NCI-H526 treated with DMSO at 0.1 percent for 48 hours (cell line): ENCODE measurements around the gene MAP3K5.

Experiments used
- DNase-seq: peaks from one replicate; lab custom pipeline; 2025; lab: John Stamatoyannopoulos, UW

The MAP3K5 gene

GRCh38 chr6:136683209-136683941 lies 108.9 kb downstream of the MAP3K5 start:
- no peak for DNase-seq

- no peak for DNase-seq
Measured at GRCh38 chr6:136682292-136682691, 110.0 kb downstream of the MAP3K5 start.

- DNase-seq = no peak
Measured at GRCh38 chr6:136677822-136678221, 114.5 kb downstream of the MAP3K5 start.

GRCh38 chr6:136677344-136677743 lies 114.9 kb downstream of the MAP3K5 start:
- DNase-seq = no peak

- DNase-seq = no peak
Measured at GRCh38 chr6:136676075-136676474, 116.2 kb downstream of the MAP3K5 start.

GRCh38 chr6:136673571-136673970 lies 118.7 kb downstream of the MAP3K5 start:
- no peak for DNase-seq

- no peak for DNase-seq
Measured at GRCh38 chr6:136672144-136672543, 120.1 kb downstream of the MAP3K5 start.

GRCh38 chr6:136669299-136669699 lies 123.0 kb downstream of the MAP3K5 start:
- no peak for DNase-seq

- DNase-seq = no peak
Measured at GRCh38 chr6:136668571-136668970, 123.7 kb downstream of the MAP3K5 start.

GRCh38 chr6:136666041-136666440 lies 126.2 kb downstream of the MAP3K5 start:
- no peak for DNase-seq

- DNase-seq = no peak
Measured at GRCh38 chr6:136662347-136663237, 129.7 kb downstream of the MAP3K5 start.

- DNase-seq = no peak
Measured at GRCh38 chr6:136660727-136661126, 131.6 kb downstream of the MAP3K5 start.

GRCh38 chr6:136659991-136660499 lies 132.2 kb downstream of the MAP3K5 start:
- DNase-seq = no peak

- DNase-seq = no peak
Measured at GRCh38 chr6:136658711-136659110, 133.6 kb downstream of the MAP3K5 start.

- DNase-seq = no peak
Measured at GRCh38 chr6:136657666-136658065, 134.6 kb downstream of the MAP3K5 start.

- DNase-seq = no peak
Measured at GRCh38 chr6:136656121-136656520, 136.2 kb downstream of the MAP3K5 start.

- DNase-seq = no peak
Measured at GRCh38 chr6:136655239-136656014, 136.8 kb downstream of the MAP3K5 start.

- no peak for DNase-seq
Measured at GRCh38 chr6:136654086-136654485, 138.2 kb downstream of the MAP3K5 start.

- no peak for DNase-seq
Measured at GRCh38 chr6:136652656-136653055, 139.6 kb downstream of the MAP3K5 start.

GRCh38 chr6:136651982-136652381 lies 140.3 kb downstream of the MAP3K5 start:
- no peak for DNase-seq

GRCh38 chr6:136647363-136647852 lies 144.9 kb downstream of the MAP3K5 start:
- DNase-seq = no peak

- no peak for DNase-seq
Measured at GRCh38 chr6:136646377-136646776, 145.9 kb downstream of the MAP3K5 start.
